HG02798 (cell line): ENCODE results near the gene DPF3.
A peak's percentile ranks its signal among the peaks of the same experiment; 100 is the strongest.

Source experiments
- ATAC-seq: cut with Tn5 transposase; IDR thresholded peaks from one replicate; pipeline ENCODE4 v1.9.1; 2021; ENCODE audit warnings: mild to moderate bottlenecking; ENCODE audit not compliant: unreplicated experiment, poor library complexity

DPF3 gene

GRCh38 chr14:72610096-72610830 is 283.6 kb downstream of the DPF3 start:
- ATAC-seq = no peak

GRCh38 chr14:72609205-72609916 is 284.5 kb downstream of the DPF3 start:
- ATAC-seq = no peak

DNA sequence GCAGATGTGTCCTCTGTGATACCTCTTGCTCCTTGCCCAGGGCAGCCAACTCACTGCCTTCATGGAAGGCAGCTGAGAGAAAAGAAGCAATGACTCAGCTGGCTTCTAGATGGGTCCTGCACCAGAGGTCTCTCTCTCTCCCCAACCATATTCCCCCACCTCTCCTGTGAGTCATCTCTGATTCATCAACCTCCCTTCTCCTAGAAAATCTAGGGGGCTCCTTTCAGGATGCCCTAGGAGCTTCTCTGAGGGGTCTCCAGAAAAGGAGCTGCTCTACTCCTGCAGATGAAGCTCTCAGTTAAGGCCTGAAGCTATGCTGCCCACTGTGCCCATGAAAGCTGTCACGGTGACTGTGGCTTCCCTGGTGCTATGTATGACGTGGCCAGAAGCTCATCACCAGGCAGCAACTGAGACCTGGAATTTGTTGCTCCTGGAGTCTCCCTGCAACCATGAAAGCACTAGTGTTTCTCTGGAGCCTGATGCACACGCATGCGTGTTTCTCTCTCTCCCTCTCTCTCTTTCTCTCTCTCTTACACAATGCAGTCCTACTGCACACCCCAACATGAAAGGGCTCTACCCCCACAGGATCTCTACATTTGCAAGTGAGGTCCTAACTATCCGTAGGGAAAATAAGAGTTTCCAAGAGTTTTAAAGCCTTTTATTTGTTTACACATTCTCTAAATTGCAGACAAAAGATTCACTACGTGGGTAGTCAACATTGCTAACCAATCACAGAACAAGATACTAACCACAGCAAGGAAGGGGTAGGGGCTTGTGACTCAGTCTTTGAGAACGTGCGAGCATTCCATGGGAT is 285.3 kb downstream of the DPF3 start:
- no peak for ATAC-seq

DNA sequence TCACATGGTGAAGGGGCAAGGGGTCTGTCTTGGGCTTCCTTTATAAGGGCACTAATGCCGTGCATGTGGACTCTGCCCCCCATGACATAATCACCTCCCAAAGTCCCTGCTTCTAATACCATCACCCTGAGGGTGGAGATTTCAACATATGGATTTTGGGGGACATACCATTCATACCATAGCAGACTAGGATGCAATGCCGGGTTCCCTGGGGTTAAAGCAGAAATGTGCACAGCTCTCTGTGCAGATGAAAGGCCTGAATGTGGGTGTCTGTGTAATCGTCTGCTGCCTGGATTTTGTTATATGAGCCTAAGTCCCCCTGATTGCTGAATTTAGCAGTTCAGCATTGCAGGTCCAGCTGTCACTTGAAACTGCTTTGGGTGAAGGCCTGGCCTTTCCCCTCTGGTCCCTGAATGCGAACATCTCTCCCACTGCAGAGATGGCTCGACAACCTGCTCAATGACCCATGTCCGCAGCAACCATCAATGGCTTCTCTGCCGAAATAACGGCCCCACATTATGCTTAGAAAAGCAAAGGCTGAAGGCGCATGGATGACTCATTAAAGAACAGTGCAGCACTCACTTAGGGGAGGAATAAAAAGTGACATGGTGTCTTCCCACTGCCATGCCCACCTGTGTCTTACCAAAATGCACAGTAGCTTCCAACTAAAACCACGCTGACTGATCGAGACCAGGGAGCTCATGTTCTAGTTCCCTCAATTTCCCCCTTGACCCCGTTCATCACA is 286.3 kb downstream of the DPF3 start:
- ATAC-seq = no peak

DNA sequence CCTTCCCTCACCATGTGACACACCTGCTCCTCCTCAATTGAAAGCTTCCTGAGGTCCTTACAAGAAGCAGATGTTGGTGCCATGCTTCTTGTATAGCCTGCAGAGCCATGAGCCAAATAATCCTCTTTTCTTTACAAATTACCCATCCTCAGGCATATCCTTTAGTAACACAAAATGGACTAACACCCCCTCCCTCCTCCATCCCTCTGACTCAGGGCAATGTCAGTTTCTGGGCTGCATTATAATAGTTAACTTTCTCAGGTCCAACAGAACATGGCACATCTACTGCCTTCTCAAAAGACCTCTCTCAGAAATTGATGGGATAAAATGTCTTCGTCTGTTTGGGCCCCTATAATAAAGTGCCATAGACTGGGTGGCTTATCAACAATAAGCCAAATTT is 287.0 kb downstream of the DPF3 start:
- no peak for ATAC-seq

- no peak for ATAC-seq
Measured at GRCh38 chr14:72605921-72606220, 288.0 kb downstream of the DPF3 start.

- no peak for ATAC-seq
Measured at GRCh38 chr14:72605096-72605920, 288.6 kb downstream of the DPF3 start.

- ATAC-seq = no peak
Measured at GRCh38 chr14:72604133-72604532, 289.8 kb downstream of the DPF3 start.

GRCh38 chr14:72603639-72604038 is 290.3 kb downstream of the DPF3 start:
- ATAC-seq = no peak

DNA sequence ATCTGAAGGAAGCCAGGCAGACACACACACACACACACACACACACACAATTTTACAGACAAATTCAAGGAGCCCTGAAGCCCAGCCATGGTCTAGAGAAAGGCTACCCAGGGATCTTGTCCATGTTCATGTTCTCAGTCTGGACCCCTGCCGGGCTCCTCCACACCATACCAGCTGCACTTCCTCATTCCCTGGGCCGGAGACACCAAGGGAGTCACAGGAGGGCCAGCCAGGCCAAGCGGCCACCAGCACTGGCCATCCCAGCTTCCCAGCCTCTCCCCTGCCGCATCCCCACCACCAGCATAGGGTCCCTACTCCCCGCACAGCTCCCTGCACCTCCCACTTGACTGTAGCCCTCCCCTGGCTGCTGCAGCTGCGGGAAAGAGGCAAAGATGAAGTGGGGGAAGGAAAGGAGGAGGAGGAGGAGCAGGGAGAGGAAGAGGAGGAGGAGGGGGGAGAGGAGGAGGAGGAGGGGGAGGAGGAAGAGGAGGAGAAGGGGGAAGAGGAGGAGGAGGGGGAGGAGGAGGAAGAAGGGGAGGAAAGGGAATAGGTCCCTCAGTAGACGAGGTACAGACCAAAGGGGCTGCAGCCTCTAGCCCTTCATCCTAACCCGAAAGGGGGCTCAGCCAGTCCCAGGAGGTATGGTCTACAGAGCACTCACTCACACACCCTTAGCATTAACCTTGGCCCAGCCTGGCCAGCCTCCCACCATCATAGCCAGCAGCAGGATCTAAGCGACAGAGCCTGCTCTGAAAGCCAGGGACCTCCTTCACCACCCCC is 293.2 kb downstream of the DPF3 start:
- ATAC-seq = no peak

DNA sequence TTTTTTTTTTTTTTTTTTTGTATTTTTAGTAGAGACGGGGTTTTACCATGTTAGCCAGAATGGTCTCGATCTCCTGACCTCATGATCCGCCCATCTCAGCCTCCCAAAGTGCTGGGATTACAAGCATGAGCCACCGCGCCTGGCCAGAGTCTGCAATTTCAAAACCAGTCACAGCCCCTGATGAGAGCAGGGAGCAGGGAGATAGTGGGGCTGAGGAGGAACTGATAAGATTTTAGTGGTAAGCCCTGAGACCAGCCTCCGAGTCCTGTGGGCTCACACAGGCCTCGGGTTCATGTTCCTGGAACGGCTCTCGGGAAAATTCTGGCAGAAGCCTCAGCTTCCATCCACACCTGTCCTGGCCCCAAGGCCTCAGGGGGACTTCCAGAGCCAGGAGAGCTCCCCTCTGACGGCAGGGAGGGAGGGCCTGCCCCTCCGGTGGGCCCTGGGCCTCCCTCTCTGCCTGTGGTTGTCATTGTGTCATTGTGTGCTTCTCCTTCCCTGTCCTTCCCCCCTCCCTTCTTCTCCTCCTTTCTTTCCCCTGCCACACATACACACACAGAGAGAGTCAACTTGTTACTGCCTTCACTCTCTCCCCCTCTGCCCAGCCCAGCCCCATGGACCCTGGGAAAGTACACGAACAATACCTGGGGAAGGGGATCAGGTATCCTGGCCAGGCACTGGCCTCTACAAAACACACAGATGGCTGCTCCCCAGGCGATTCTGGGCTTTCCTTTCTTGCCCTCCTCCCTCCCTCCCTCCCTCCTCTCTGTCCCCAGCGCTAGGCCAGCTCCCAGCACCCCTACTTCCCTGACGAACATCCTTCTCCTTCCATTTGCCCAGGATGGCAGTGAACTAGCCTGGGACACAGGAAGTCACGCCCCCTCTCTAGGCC is 294.1 kb downstream of the DPF3 start:
- no peak for ATAC-seq

GRCh38 chr14:72598306-72598705 is 295.6 kb downstream of the DPF3 start:
- ATAC-seq = peak; percentile 66

DNA sequence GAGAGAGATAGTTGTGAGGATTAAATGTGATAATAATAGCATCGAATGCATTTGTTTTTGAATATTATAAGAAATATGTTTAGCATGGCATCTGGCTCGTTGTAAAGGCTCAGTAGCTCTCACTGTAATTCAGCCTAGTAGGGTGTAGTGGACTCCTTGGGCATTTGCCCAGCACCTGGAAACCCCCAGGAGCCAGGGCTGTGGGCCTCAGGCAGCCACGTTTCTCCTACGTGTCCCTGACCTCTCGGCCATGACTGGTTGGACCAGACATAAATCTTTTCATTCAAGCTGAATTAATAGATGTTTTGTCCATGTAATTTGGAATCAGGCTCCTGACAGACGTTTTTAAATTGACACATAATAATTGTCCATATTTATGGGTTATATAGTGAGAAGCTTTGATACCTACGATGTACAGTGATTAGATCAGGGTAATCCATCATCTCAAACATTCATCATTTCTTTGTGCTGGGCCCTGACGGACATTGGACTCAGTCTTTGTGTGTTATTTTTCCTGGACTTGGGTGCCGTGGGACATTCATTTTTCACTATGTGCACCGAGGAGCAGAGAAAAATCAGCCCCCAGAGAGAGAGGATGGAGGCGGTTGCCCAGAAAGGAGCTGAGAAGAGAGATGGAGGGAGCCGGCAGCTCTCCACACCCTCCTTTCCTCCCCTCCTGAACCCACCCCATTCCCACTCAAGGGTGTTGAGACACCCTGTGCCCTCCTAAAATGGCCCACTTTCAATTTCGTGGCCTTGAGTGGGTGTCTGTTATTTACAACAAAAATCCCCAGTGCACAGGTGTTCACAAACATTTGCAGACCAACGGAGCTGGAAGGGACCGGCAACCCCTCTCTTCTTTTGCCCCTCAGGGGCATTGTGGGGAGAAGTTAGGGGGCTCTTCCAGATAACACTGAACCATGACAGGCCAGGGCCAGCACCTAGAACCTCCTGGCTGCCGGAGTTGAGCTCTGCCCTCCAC is 296.4 kb downstream of the DPF3 start:
- peak; percentile 27 for ATAC-seq

DNA sequence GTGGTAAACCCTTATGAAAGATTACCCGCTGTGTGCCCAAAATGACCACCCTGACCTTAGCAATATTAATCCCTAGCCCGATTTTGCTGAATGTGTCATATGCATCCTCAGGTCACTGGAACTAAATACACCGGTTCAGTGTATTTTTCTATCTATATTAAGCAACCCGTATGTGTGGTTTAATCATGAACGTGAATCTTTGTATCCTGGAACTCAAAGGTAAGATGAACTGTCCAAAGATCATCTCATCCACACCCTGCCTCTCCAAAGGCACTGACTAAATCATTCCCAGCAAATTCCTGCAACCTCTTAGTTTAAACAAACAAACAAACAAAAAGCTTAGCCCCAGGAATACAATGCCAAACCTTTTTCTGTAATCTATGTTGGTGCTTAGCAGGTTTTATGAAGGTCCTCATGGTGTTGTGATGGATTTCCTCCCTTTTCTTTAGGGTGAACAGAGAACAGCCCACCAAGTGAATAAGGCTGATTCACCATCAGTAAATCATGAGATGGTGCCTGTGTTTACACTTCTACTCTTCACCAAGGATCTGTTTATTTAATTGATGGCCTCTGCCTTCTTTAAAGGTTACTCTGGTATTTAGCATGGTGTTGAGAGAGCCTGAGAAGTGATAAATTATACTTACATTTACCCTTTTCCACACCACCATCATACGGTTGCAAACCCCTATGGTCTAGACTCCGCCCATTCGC is 298.6 kb downstream of the DPF3 start:
- ATAC-seq = no peak

GRCh38 chr14:72594099-72594901 is 299.6 kb downstream of the DPF3 start:
- peak; percentile 70 for ATAC-seq
